Measurements from ENCODE around the gene RAD51D. TPM values are rescaled to one million over a fixed set of nuclear protein-coding genes. Genes with fewer than 3 reads are reported as not detected.

RAD51D gene
- total and polyA plus RNA-seq, 11 donors, result 2.1 to 9.2 (median 5.0) TPM

- TF ChIP-seq CTCF (IDR thresholded peaks at IDR 0.05) (no peak), POLR2A (IDR thresholded peaks at IDR 0.05) (no peak)
- H3K4me1 ChIP-seq, result peaks cover 0 to 14% (median 0%) of the 10 kb centered on the region in 12 donors
- 74 to 88% (median 84%) methylated on average over 5 of the region's 5 CpGs for WGBS, 4 donors
- H3K4me3 ChIP-seq, result no peak overlapping the region
- intact Hi-C loops (cut with DNase I), result loop anchor here in 4 of 10 donors (5.0 to 10.0 kb wide), 4 partner anchors 361 to 578 kb away; partner anchors contain the start of gene SLFN12L (in 1 of the 4)
- no peaks in the 10 kb centered on the region for H3K27me3 ChIP-seq
- peaks cover 0 to 83% (median 15%) of the 10 kb centered on the region in 9 donors for H3K36me3 ChIP-seq
- ATAC-seq (no peak), DNase-seq (no peak)
- H3K9me3 ChIP-seq, result no peaks in the 10 kb centered on the region
- H3K27ac ChIP-seq, result no peak overlapping the region
These were observed 46.9 kb upstream of the RAD51D start for GRCh38 chr17:35166526-35166925.

DNA sequence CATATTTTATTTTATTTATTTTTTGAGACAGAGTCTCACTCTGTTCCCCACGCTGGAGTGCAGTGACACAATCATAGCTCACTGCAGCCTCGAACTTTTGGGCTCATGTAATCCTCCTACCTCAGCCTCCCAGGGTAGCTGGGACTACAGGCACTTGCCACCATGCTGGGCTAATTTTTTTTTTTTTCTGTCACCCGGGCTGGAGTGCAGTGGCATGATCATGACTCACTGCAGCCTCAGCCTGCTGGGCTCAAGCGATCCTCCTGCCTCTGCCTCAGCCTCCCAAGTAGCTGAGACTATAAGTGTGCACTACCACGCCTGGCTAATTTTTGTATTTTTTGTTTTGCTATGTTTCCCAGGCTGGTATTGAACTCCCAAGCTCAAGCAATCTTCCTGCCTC is 45.1 kb upstream of the RAD51D start:
- Histone ChIP-seq H3K9me3 (no peaks in the 10 kb centered on the region), H3K27ac (no peak overlapping the region), H3K27me3 (no peaks in the 10 kb centered on the region), H3K4me3 (no peak overlapping the region), H3K36me3 (peaks cover 0 to 83% (median 20%) of the 10 kb centered on the region in 9 donors), H3K4me1 (peaks cover 0 to 17% (median 0%) of the 10 kb centered on the region in 12 donors)
- WGBS, 4 donors, result 70 to 86% (median 74%) methylated on average over 5 of the region's 5 CpGs
- no peak for DNase-seq
- ATAC-seq, result no peak
- no peak for TF ChIP-seq POLR2A (IDR thresholded peaks at IDR 0.05)
- no peak for TF ChIP-seq CTCF (IDR thresholded peaks at IDR 0.05)
- intact Hi-C loops (cut with DNase I), result loop anchor here in 4 of 10 donors (5.0 to 10.0 kb wide), 4 partner anchors 363 to 580 kb away; partner anchors contain the start of gene SLFN12L (in 1 of the 4)

GRCh38 chr17:35163886-35164285 is 44.2 kb upstream of the RAD51D start:
- Histone ChIP-seq H3K4me1 (peaks cover 0 to 17% (median 0%) of the 10 kb centered on the region in 12 donors), H3K27me3 (no peaks in the 10 kb centered on the region), H3K9me3 (no peaks in the 10 kb centered on the region), H3K27ac (no peak overlapping the region), H3K4me3 (no peak overlapping the region), H3K36me3 (peaks cover 0 to 83% (median 26%) of the 10 kb centered on the region in 9 donors)
- intact Hi-C loops (cut with DNase I), result loop anchor here in 2 of 10 donors (10.0 kb wide), 1 partner anchor 581 kb away; no protein-coding TSS in a partner anchor
- TF ChIP-seq POLR2A (IDR thresholded peaks at IDR 0.05) (no peak), CTCF (IDR thresholded peaks at IDR 0.05) (no peak)
- 90 to 93% (median 93%) methylated on average over 5 to 7 of the region's 7 CpGs for WGBS, 4 donors
- ATAC-seq (no peak), DNase-seq (no peak)

DNA sequence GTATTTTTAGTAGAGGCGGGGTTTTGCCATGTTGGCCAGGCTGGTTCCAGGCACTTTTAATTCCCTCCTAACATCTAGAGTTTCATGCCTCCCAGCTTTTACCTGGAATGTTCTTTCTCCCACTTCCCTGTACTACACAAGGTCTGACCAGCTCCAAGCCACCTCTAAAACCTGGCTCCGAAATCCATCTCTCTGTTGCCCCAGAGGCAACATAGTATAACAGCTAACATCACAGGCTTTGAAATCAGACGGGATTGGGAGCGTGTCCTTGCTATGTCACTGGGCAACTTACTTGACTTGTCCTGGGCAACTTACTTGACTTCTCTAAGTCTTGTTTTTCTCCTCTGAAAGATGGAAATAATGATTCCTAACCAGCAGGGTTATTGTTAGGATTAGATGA is 43.1 kb upstream of the RAD51D start:
- no peak for TF ChIP-seq CTCF (IDR thresholded peaks at IDR 0.05)
- no peak for TF ChIP-seq POLR2A (IDR thresholded peaks at IDR 0.05)
- DNase-seq (no peak), ATAC-seq (no peak)
- H3K27ac ChIP-seq, result no peak overlapping the region
- H3K9me3 ChIP-seq, result no peaks in the 10 kb centered on the region
- no peaks in the 10 kb centered on the region for H3K27me3 ChIP-seq
- peaks cover 0 to 83% (median 17%) of the 10 kb centered on the region in 9 donors for H3K36me3 ChIP-seq
- intact Hi-C loops (cut with DNase I), result loop anchor here in 2 of 10 donors (10.0 kb wide), 1 partner anchor 582 kb away; no protein-coding TSS in a partner anchor
- peaks cover 0 to 17% (median 0%) of the 10 kb centered on the region in 12 donors for H3K4me1 ChIP-seq
- no peak overlapping the region for H3K4me3 ChIP-seq
- 89 to 93% (median 91%) methylated on average over 4 of the region's 4 CpGs for WGBS, 4 donors

All from heart left ventricle (tissue), 16 donors.